ENCODE measurements around the gene SPANXB1. TPM values are rescaled to one million over a fixed set of nuclear protein-coding genes. Genes with fewer than 3 reads are reported as not detected.
"Not testable (repeated sequence)": the region's sequence is repeated elsewhere in the genome, so short reads cannot be mapped to it uniquely, and the experiment has no call there.

SPANXB1 gene, protein sequence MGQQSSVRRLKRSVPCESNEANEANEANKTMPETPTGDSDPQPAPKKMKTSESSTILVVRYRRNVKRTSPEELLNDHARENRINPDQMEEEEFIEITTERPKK
- total RNA-seq = not detected

DNA sequence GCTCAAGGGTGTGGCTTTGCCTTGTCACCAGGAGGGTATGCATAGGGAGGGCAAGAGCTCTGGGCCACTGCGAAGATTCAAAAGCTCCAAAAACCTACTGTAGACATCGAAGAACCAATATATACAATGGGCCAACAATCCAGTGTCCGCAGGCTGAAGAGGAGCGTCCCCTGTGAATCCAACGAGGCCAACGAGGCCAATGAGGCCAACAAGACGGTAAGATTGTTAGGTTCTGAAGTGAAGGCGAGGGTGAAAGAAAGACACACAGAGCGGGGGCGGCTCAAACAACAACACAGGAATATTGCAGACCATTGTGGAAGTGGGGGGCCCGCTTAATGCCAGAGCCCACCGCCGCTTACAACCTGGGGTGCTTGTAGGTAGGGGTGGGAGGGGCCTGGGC, at the start of gene SPANXB1:
TSS of gene SPANXB1 (plus strand) at position 27 of the 400 bp plus-strand sequence. CDS start at position 127, 100 bp downstream.
- H3K4me3 Mint-ChIP-seq; H3K27ac Mint-ChIP-seq; H3K9me3 Mint-ChIP-seq; POLR2A ChIA-PET; DNase-seq; H3K4me1 Mint-ChIP-seq; H3K27me3 Mint-ChIP-seq; CTCF ChIA-PET; H3K36me3 Mint-ChIP-seq (ENCODE audit: low read depth): not testable (repeated sequence)

DNA sequence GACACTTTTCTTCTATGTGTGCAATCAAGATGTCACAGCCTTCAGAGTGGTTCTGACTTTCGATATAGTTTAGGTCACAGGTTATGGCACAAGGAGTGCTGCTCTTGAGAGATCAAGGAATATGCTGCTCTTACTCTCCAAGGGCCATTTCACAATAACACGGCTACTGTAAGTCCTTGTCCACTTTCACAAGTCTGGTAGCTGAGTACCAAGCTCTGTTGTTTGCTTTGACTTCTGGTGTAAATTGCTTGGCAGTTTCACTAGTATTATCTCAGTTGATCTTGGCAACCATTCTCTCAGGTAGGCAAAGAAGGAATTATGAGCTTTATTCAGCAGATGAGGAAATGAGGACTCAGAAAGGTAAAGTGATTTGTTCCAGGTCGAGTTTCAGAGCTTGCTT, 35.4 kb upstream of the SPANXB1 start:
- H3K27me3 Mint-ChIP-seq = no peaks in the 10 kb centered on the region
- H3K4me3 Mint-ChIP-seq = no peak overlapping the region
- H3K9me3 Mint-ChIP-seq = no peaks in the 10 kb centered on the region
- POLR2A ChIA-PET = no interaction called here
- H3K27ac Mint-ChIP-seq = no peak overlapping the region
- CTCF ChIA-PET = no interaction called here
- H3K36me3 Mint-ChIP-seq (ENCODE audit: low read depth) = no peaks in the 10 kb centered on the region
- H3K4me1 Mint-ChIP-seq = no peaks in the 10 kb centered on the region
- DNase-seq = no peak

DNA sequence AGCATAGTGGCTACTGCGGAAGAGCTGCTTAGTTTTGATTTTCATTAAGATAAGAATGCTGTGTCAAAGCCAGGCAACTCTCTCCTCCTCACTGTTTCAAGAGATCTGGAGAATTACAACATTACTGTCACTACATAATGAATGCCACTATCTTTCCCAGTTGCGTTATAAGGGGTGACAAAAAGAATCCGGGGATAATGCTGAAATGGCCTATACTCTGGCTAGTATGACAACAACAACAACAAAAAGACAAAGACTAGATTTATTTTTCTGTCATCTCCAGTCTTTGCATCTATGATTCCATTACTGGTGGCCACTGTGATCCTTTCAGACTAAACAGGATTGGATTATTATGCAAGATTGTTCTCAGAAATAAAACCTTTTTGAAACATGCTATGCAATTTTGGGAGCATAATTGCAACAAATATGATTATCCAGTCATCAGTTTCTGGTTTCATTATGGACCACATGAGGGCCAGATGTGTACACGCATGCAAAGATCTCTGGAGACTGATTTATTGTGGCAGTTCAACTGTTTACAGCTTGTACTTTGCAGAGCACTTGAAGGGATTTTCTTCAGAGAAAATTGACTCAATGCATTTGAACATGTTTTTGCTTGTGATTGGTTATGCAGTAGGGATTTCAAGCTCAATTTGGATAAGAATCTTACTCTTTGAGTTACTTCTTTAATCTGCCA, 31.1 kb upstream of the SPANXB1 start:
- Mint-ChIP-seq H3K4me3 (no peak overlapping the region), H3K4me1 (no peaks in the 10 kb centered on the region), H3K27me3 (no peaks in the 10 kb centered on the region), H3K36me3 (ENCODE audit: low read depth) (no peaks in the 10 kb centered on the region), H3K9me3 (no peaks in the 10 kb centered on the region), H3K27ac (no peak overlapping the region)
- POLR2A ChIA-PET = no interaction called here
- DNase-seq = no peak
- CTCF ChIA-PET = no interaction called here

DNA sequence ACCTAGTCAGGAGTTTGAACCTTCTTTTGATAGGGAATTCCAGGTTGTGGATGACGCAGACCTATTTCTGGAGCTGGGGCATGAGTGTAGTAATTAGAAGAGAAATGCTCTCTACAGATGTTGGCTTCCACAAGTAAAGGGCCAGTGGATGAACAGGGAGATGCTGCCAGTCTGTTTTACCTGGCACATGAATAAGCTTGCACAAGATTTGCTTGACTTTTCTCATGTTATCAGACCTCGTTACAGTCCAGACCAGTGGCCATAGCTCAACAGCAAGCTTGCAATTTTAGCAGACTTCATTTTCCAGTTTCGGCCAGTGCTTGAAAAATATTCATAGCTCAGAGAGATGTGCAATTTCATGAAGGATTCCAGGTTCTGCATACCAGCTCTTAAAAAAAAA, 26.9 kb upstream of the SPANXB1 start:
- no peak overlapping the region for H3K4me3 Mint-ChIP-seq
- H3K27ac Mint-ChIP-seq = no peak overlapping the region
- DNase-seq = no peak

DNA sequence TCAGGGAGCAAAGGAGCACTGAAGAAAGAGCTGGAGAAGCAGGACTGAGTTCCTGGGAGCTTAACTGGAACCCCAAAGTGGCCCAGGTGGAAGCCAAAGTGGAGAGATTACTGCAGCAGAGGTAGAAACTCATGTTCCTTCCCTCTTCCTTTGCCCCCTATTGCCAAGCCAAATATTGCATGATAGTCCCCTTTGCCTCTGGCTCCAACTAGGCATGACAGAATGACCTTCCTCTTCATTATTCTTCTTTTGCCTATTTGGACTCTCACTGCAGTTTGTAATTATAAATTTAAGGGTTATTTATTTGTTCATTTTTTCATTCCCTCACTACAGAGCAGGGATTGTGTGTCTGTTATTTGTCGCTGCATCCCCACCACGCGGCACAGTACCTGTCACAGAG, 22.1 kb upstream of the SPANXB1 start:
- DNase-seq = no peak
- no peak overlapping the region for H3K27ac Mint-ChIP-seq
- no peak overlapping the region for H3K4me3 Mint-ChIP-seq
- H3K4me1 Mint-ChIP-seq = no peaks in the 10 kb centered on the region
- no peaks in the 10 kb centered on the region for H3K9me3 Mint-ChIP-seq
- ChIA-PET POLR2A (no interaction called here), CTCF (no interaction called here)
- H3K27me3 Mint-ChIP-seq = no peaks in the 10 kb centered on the region
- H3K36me3 Mint-ChIP-seq (ENCODE audit: low read depth) = no peaks in the 10 kb centered on the region

More for the DNA sequence above, 26.9 kb upstream of the SPANXB1 start:
- no peaks in the 10 kb centered on the region for H3K9me3 Mint-ChIP-seq
- no peaks in the 10 kb centered on the region for H3K36me3 Mint-ChIP-seq (ENCODE audit: low read depth)
- POLR2A ChIA-PET = no interaction called here
- CTCF ChIA-PET = no interaction called here
- no peaks in the 10 kb centered on the region for H3K27me3 Mint-ChIP-seq
- H3K4me1 Mint-ChIP-seq = no peaks in the 10 kb centered on the region

DNA sequence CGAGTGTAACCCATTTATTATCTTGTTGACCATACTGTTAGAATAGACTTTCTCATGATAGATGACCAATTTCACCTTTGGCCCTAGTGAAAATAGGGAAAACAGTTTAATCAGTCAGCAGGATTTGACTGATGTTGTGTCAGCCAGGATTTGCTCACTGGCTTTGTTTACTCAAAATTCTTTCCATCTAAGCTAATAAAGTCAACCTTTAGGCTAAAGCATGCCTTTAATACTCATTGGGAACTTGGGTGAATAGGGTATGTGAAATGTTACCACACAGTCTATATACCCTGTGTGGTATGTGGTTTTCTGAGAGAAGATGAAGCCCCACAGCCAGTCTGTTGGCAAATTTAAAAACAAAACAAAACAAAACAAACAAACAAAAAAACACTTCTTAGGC, 18.7 kb upstream of the SPANXB1 start:
- H3K27ac Mint-ChIP-seq = no peak overlapping the region
- no peaks in the 10 kb centered on the region for H3K27me3 Mint-ChIP-seq
- H3K9me3 Mint-ChIP-seq = no peaks in the 10 kb centered on the region
- ChIA-PET POLR2A (no interaction called here), CTCF (no interaction called here)
- H3K36me3 Mint-ChIP-seq (ENCODE audit: low read depth) = no peaks in the 10 kb centered on the region
- no peak overlapping the region for H3K4me3 Mint-ChIP-seq
- H3K4me1 Mint-ChIP-seq = no peaks in the 10 kb centered on the region
- DNase-seq = no peak

DNA sequence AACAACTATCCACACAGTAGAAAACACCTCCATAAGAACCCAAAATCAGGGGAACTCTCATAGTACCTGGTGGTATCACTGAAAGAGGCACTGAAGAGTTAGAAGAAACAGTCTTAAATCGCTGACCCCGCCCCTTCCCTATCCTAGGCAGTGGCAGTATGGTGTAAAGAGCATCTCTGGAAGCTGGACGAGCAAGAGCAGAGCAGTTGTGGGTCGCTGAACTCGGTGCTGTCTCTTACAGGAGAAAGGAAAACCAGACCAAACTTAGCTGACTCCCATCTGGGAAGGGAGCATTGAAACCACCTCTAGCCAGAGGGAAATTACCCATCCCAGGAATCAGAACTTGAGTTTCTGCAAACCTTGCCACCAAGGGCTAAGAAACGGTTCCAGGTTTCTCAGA, 2.8 kb downstream of the SPANXB1 start:
- H3K27me3 Mint-ChIP-seq; H3K36me3 Mint-ChIP-seq (ENCODE audit: low read depth); H3K27ac Mint-ChIP-seq; H3K4me3 Mint-ChIP-seq; H3K4me1 Mint-ChIP-seq; H3K9me3 Mint-ChIP-seq; DNase-seq; CTCF ChIA-PET; POLR2A ChIA-PET: not testable (repeated sequence)

DNA sequence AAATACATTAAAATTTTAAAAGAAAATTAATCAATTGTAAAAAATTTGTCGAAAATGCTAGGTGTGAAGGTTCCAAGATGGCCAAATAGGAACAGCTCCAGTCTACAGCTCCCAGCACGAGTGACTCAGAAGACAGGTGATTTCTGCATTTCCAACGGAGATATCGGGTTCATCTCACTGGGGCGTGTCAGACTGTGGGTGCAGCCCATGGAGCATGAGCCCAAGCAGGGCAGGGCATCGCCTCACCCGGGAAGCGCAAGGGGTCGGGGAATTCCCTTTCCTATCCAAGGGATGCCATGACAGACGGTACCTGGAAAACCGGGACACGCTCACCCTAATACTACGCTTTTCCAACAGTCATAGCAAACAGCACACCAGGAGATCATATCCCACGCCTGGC, 41.9 kb downstream of the SPANXB1 start:
- H3K4me1 Mint-ChIP-seq; POLR2A ChIA-PET; H3K27me3 Mint-ChIP-seq; CTCF ChIA-PET; H3K4me3 Mint-ChIP-seq; H3K36me3 Mint-ChIP-seq (ENCODE audit: low read depth); H3K27ac Mint-ChIP-seq; H3K9me3 Mint-ChIP-seq; DNase-seq: not testable (repeated sequence)

DNA sequence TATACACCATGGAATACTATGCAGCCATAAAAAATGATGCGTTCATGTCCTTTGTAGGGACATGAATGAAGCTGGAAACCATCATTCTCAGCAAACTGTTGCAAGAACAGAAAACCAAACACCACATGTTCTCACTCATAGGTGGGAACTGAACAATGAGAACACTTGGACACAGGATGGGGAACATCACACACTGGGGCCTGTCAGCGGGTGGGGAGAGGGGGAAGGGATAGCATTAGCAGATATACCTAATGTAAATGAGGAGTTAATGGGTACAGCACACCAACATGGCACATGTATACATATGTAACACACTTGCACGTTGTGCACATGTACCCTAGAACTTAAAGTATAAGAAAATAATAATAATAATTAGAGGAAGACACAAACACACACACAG, 47.5 kb downstream of the SPANXB1 start:
- DNase-seq; H3K27me3 Mint-ChIP-seq; H3K27ac Mint-ChIP-seq; H3K4me1 Mint-ChIP-seq; CTCF ChIA-PET; H3K36me3 Mint-ChIP-seq (ENCODE audit: low read depth); H3K9me3 Mint-ChIP-seq; POLR2A ChIA-PET; H3K4me3 Mint-ChIP-seq: not testable (repeated sequence)

DNA sequence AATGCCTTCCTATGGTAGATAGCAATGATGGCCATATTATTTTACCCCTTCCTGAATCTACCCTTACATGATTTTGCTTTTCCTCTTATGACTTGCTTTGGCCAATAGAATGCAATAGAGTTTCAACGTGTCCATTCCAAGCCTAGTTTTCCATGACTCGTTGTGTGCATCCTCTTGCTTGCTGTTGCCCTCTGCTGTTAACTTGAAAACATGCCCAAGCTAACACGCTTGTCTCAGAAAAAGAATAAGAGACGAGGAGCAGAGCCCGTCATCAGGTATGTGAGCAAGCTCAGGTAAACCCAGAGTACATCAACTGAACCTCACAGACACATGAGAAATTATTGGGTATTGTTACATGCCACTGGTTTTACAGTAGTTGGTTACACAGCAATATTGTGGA, 49.7 kb downstream of the SPANXB1 start:
- CTCF ChIA-PET; H3K27me3 Mint-ChIP-seq; H3K4me3 Mint-ChIP-seq; H3K27ac Mint-ChIP-seq; H3K9me3 Mint-ChIP-seq; H3K4me1 Mint-ChIP-seq; H3K36me3 Mint-ChIP-seq (ENCODE audit: low read depth); DNase-seq; POLR2A ChIA-PET: not testable (repeated sequence)

Other genes with a start within 250 kb of the SPANXB1 start
- 10 to 100 TPM; 20.5 to 20.8 TPM for gene LDOC1, start 174.5 kb downstream of the SPANXB1 start, total RNA-seq
- not detected for gene SPANXC, start 239.9 kb downstream of the SPANXB1 start, total RNA-seq